Neural cell (in vitro differentiated cells): Measurements from ENCODE around the gene C1QTNF4. TPM values are rescaled to one million over a fixed set of nuclear protein-coding genes. Genes with fewer than 3 reads are reported as not detected.

ENCODE experiments used
- polyA plus RNA-seq: library from polyadenylated mRNA; depleted of rRNA; stranded (reverse); fragments of >200 nt; gene quantifications from 2 replicates; pipeline ENCODE4 v1.2.3, GENCODE V29; 2014
- small RNA-seq, 3 experiments: library from RNA; depleted of rRNA; stranded (forward); fragments of <200 nt; gene quantifications; one replicate each; pipeline ENCODE3, GENCODE V24; 2012

C1QTNF4 gene
- polyA plus RNA-seq, 1 donor from 2014 or later = 16.4 TPM

Small RNAs within 50 kb of the gene (small RNA-seq; reads per million reads assigned to genes)
- gene RN7SL652P (0 reads per million in 3 experiments), gene RNU5E-10P (0 to 0.16 (median 0) reads per million in 3 experiments)

Other genes starting within 250 kb of the C1QTNF4 start
- not detected in 2 replicates for gene MYBPC3, start 241.7 kb downstream of the C1QTNF4 start, polyA plus RNA-seq
- gene SPI1, start 215.9 kb downstream of the C1QTNF4 start, polyA plus RNA-seq = not detected in 2 replicates
- gene SLC39A13, start 185.8 kb downstream of the C1QTNF4 start, polyA plus RNA-seq = 41.6 and 48.0 TPM in 2 replicates
- 157 and 172 TPM in 2 replicates for gene PSMC3, start 168.0 kb downstream of the C1QTNF4 start, polyA plus RNA-seq
- not detected in 2 replicates for gene RAPSN, start 145.3 kb downstream of the C1QTNF4 start, polyA plus RNA-seq
- gene CELF1, start 41.3 kb downstream of the C1QTNF4 start, polyA plus RNA-seq = 209 and 217 TPM in 2 replicates
- gene PTPMT1, start 28.8 kb downstream of the C1QTNF4 start, polyA plus RNA-seq = 2.7 and 5.4 TPM in 2 replicates
- 76.1 and 79.5 TPM in 2 replicates for gene KBTBD4, start 15.4 kb downstream of the C1QTNF4 start, polyA plus RNA-seq
- gene NDUFS3, start 15.3 kb downstream of the C1QTNF4 start, polyA plus RNA-seq = 154 and 186 TPM in 2 replicates
- not detected in 2 replicates for gene FAM180B, start 7.7 kb downstream of the C1QTNF4 start, polyA plus RNA-seq
- 123 and 159 TPM in 2 replicates for gene MTCH2, start 48.1 kb upstream of the C1QTNF4 start, polyA plus RNA-seq
- gene AGBL2, start 121.0 kb upstream of the C1QTNF4 start, polyA plus RNA-seq = not detected in 2 replicates
- 129 and 180 TPM in 2 replicates for gene FNBP4, start 172.9 kb upstream of the C1QTNF4 start, polyA plus RNA-seq